PFSK-1 (cell line): ENCODE results near the gene FOSL2.

Experiments used
- FOXP2 ChIP-seq: optimal IDR thresholded peaks from 2 replicates; pipeline ENCODE3; 2011; ENCODE audit warnings: borderline replicate concordance, control low read depth, inconsistent platforms; ENCODE audit not compliant: insufficient read depth; ENCODE audit errors: extremely low read length, extremely low read depth
- POLR2AphosphoS5 ChIP-seq: IDR thresholded peaks from 2 replicates; pipeline ENCODE4 v1.6.1; 2012; ENCODE audit warnings: low read depth, mild to moderate bottlenecking, control low read depth, low read length, moderate library complexity
- REST ChIP-seq, 2 experiments: IDR thresholded peaks; 2 replicates each; pipeline versions ENCODE4 v1.6.1 to v1.8.0; 2011 to 2012; ENCODE audit warnings: low read depth in 2 of 2, low read length in 2 of 2, control low read depth in 1 of 2, inconsistent platforms in 1 of 2, mild to moderate bottlenecking in 1 of 2, moderate library complexity in 1 of 2; ENCODE audit not compliant: insufficient read depth in 1 of 2
- SIN3A ChIP-seq: IDR thresholded peaks from 2 replicates; pipeline ENCODE4 v1.6.1; 2012; ENCODE audit warnings: mild to moderate bottlenecking, low read length, moderate library complexity, borderline replicate concordance; ENCODE audit not compliant: insufficient read depth
- TAF1 ChIP-seq: IDR thresholded peaks from 2 replicates; pipeline ENCODE4 v1.6.1; 2012; ENCODE audit warnings: low read length, control low read depth, borderline replicate concordance; ENCODE audit not compliant: insufficient read depth

FOSL2 gene

GRCh38 chr2:28345619-28346018, 47.0 kb upstream of the FOSL2 start:
- no peak for TF ChIP-seq REST (IDR thresholded peaks at IDR 0.05; ENCODE audit: insufficient read depth in 1 of 2, low read depth in 2 of 2, low read length in 2 of 2)
- TF ChIP-seq POLR2AphosphoS5 = no peak
- no peak for TF ChIP-seq SIN3A
- TF ChIP-seq FOXP2 = no peak
- no peak for TF ChIP-seq TAF1

- no peak for TF ChIP-seq SIN3A
- TF ChIP-seq REST (IDR thresholded peaks at IDR 0.05; ENCODE audit: insufficient read depth in 1 of 2, low read depth in 2 of 2, low read length in 2 of 2) = no peak
- TF ChIP-seq POLR2AphosphoS5 = no peak
- no peak for TF ChIP-seq TAF1
- TF ChIP-seq FOXP2 = no peak
Observed at GRCh38 chr2:28346587-28346986, 46.1 kb upstream of the FOSL2 start.

GRCh38 chr2:28347193-28347592, 45.5 kb upstream of the FOSL2 start:
- no peak for TF ChIP-seq FOXP2
- TF ChIP-seq POLR2AphosphoS5 = no peak
- no peak for TF ChIP-seq TAF1
- TF ChIP-seq SIN3A = no peak
- no peak for TF ChIP-seq REST (IDR thresholded peaks at IDR 0.05; ENCODE audit: insufficient read depth in 1 of 2, low read depth in 2 of 2, low read length in 2 of 2)

GRCh38 chr2:28347596-28347995, 45.1 kb upstream of the FOSL2 start:
- TF ChIP-seq FOXP2 = no peak
- no peak for TF ChIP-seq POLR2AphosphoS5
- no peak for TF ChIP-seq SIN3A
- TF ChIP-seq TAF1 = no peak
- no peak for TF ChIP-seq REST (IDR thresholded peaks at IDR 0.05; ENCODE audit: insufficient read depth in 1 of 2, low read depth in 2 of 2, low read length in 2 of 2)

GRCh38 chr2:28348149-28348567, 44.5 kb upstream of the FOSL2 start:
- TF ChIP-seq TAF1 (no peak), POLR2AphosphoS5 (no peak), SIN3A (no peak), REST (IDR thresholded peaks at IDR 0.05; ENCODE audit: insufficient read depth in 1 of 2, low read depth in 2 of 2, low read length in 2 of 2) (no peak), FOXP2 (no peak)
